GM19328 (cell line): ENCODE data around the gene KCNE3.

ENCODE experiments used
- ATAC-seq: cut with Tn5 transposase; IDR thresholded peaks from one replicate; pipeline ENCODE4 v1.9.1; 2021; ENCODE audit warnings: mild to moderate bottlenecking, moderate library complexity; ENCODE audit not compliant: unreplicated experiment

The KCNE3 gene

GRCh38 chr11:74471668-74472429, 4.5 kb upstream of the KCNE3 start:
- ATAC-seq, result no peak

- ATAC-seq, result no peak
Measured at GRCh38 chr11:74471037-74471436, 3.7 kb upstream of the KCNE3 start.

DNA sequence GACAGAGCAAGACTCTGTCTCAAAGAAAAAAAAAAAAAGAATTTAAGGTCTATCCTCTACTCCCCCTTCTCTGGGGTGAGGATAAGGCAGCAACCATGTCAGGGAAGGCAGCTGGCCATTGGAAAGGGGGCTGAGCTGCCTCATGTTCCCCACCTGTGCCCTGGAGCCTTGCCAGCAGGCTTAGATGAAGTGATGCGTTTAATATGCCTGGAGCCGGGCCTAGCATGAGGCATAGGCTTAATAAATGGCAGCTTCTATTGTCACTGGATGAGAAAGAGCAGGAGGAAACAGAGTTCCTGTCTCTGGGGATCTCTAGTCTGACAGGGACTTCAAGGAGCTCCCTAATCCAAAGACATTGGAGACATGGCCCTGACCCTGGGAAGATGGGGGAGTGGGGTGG, 3.2 kb upstream of the KCNE3 start:
- ATAC-seq, result no peak

DNA sequence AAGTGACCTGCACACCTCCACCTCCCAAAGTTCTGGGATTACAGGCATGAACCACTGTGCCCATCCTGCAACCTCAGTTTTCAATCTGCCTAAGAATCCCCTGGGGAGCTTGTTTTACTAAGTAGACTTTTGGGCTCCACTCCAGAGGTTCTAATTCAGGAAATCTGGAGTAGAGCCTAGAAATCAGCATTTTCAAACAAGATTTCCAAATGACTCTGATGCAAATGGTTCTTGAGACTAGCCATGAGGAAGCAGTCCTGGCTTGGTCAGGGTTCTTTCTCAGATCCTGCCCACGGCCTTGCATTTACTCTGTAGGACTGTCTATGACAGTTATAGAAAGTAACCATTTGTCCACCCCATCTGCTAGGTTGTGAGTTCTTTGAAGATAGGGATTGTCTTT, 1.6 kb upstream of the KCNE3 start:
- ATAC-seq, result no peak

GRCh38 chr11:74468521-74468920, 1.2 kb upstream of the KCNE3 start:
- ATAC-seq, result no peak

DNA sequence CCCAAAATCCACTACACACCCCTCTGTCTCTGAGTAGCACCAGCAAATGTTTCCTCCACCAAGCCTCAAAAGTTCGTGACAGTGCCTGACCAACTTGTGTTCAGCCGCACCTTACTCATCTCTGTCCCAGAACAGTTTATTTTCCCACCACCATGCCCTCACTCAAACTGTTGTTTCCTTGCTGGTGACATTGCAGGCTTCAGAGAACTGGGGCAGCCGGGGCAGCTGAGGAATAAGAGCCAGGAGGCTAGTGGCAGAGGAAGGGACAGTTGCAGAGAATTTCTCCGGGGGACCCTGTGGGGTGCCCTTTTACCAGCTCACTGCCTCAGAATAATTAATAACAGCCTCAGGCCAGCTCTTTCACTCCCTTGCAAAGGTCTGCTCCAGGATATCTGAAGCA, 709 bp upstream of the KCNE3 start:
- no peak for ATAC-seq

- no peak for ATAC-seq
Measured at GRCh38 chr11:74465291-74465708, 2.0 kb downstream of the KCNE3 start.

DNA sequence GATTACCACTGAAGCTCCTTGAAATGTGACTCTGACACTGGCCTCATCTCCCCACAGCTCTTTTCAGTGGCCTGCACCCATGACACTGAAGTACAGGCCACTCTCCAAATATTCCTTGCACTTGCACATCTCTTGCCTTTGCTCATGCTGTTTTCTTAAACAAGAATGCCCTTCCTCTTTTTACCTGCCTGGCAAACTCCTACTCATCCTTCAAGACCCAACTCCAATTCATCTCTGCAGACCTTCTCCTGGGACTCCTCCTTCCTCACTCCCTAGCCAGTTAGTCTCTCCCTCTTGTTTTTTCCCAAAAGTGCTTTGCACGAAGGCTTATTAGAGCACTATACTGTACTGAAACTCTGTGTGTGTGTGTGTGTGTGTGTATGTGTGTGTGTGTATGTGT, 2.6 kb downstream of the KCNE3 start:
- ATAC-seq, result no peak

- no peak for ATAC-seq
Measured at GRCh38 chr11:74463216-74463615, 4.1 kb downstream of the KCNE3 start.

DNA sequence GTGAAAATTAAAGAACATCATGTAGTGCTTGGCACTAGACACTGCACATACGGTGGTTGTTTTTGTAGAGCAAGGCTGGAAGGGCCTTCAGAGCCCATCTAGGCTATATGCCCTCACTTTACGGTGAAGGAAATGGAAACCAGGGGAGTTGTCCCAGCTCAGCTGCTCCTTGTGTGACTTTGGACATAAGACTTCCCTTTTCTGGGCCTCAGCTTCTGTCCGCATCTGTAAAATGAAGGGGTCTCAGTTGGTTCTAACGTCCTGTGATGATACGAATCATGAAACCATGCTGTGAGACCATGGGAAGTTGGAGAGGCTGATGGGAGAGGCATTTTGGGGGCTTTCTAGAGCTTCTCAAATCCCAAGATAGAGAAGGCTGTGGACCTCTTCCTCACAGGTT, 4.7 kb downstream of the KCNE3 start:
- ATAC-seq, result no peak

DNA sequence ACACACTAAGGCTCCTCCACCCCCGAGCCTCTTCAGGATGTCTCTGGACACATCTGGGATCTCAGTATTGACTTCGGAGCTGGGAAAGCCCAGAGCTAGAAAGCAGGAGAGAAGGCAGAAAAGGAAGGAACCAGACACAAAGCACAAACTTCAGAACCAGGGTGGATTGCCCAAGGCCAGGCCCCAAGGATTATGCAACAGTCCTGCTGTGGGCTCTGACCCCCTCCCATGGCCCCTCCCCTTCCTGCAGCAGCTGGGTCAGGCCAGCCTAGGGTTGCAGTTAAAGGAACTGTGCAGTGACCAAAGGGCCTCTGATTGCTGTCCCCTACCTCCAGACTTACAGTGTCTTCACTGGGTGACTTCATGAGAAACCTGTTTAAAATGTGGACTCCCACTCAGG, 5.3 kb downstream of the KCNE3 start:
- no peak for ATAC-seq

GRCh38 chr11:74460481-74461154, 6.7 kb downstream of the KCNE3 start:
- ATAC-seq, result no peak

DNA sequence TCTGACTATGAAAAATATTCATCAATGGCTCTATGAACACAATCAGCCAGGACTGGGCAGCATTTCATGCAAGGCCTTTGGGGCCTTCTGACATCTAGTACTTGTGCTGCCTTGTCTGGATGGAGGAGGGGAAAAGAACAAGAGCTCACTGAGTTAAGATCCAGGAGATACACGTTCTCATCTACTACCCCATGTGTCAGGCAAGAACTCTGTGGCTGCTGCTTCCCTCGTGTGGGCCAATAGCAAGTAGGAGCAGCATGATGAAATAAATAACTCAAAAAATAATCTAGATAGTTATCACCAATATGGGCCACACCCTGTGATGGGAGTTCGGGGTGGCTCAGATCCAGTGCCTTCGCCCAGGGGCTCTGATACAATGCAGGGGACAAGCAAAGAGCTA, 7.3 kb downstream of the KCNE3 start:
- ATAC-seq, result no peak

DNA sequence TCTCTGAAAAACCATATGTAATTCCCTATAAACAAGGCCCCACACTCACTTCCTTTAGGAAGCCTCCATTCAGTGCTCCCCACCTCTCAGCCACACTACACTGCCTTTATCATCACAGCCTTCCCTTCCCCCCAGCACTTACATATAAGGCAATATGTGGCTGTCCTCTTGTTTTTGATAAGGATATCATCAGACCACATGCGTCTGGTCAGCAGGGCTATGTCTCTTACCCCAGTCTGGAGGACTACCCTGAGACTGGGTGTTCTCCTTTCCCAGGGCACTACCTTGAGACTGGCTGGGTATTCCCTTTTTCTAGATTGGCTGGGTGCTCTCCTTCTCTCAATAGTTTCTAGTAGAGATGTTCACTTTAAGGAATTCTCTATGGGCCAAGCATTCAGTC, 7.8 kb downstream of the KCNE3 start:
- ATAC-seq, result no peak

DNA sequence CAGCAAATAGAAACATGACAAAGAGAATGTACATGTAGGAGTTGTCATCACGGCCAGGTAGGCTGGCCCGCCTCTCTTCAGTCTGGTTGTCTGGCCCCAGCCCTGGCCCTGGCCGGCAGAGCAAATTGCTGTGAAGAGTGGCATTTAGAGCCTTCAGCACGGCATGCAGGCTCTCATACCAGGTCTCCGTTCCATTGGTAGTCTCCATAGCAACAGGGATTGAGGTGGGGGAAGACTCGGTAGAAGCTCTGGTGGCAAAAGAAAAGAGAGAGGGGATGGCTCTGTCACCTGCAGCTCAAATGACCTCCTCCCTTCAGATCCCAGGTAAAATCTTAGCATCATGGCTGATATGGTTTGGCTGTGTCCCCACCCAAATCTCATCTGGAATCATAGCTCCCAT, 10.0 kb downstream of the KCNE3 start:
- ATAC-seq, result no peak

DNA sequence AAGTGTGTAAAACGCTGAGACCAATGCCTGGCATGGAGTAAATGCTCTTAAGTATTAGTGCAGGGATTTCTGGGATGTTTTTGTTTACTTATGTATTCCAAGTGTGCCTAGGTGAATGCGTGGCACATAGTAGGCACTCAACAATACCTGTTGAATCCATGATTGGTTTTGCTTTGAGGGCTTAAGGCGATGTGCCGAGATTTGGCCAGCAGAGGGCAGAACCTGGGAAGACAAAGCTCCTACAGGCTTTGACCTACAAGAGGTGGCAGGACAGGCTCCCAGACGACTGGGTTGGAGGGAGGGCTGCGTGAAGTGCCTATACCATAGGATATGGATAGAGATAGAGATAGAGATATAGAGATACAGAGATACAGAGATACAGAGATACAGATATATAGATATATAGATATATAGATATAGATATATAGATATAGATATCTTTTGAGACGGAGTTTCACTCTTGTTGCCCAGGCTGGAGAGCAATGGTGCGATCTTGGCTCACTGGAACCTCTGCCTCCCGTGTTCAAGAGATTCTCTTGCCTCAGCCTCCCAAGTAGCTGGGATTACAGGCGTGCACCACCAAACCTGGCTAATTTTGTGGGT, 13.9 kb downstream of the KCNE3 start:
- ATAC-seq, result no peak

DNA sequence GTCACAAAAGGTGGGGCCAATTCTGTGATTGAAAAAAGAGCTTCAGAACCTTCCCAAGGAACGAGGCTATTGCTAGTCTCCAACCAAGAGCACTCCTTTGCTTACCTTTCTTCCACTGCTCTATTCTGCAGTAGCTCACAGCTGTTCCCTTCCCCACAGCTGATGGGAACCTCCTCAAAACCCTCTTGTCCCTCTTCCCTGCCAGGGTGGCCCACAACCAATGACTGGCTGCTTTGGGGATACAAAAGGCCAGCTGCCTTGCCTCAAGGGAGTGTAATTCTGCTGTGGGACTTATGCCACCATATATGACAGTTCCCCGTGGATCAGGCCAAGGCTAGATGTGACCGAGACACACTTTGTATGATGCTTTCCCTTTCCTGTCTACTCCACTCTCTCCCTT, 15.0 kb downstream of the KCNE3 start:
- no peak for ATAC-seq

DNA sequence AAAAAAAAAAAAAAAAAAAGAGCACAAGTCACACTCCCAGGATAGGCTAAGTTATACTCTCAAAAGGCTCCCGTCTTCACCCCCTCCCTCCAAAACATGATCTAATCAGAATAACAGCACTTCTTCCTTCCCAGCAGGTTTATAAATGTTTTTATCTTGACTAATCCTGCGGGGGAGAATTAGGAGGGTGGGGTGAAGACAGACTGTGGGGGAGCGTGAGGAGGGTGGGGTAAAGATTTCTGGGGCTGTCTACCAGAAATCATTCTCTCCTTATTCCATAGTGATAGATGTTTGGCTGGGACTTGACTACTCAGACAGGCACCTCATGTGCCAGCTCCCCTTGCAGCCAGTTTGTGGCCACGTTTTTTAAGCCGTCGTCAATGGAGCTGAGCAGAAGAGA, 17.0 kb downstream of the KCNE3 start:
- no peak for ATAC-seq

- peak; percentile 51 for ATAC-seq
Measured at GRCh38 chr11:74449369-74449931, 17.9 kb downstream of the KCNE3 start.

- no peak for ATAC-seq
Measured at GRCh38 chr11:74447720-74448119, 19.6 kb downstream of the KCNE3 start.

- ATAC-seq, result no peak
Measured at GRCh38 chr11:74446532-74446938, 20.8 kb downstream of the KCNE3 start.
